GM08714 (cell line): ENCODE measurements around the gene P2RY8.
"Not testable (repeated sequence)": the region's sequence is repeated elsewhere in the genome, so short reads cannot be mapped to it uniquely, and the experiment has no call there.

Experiments
- H3K4me3 ChIP-seq: fragments of 200-500 bp; sonication (Bioruptor generic); 2 replicates; pipeline ENCODE4 v1.5.1; 2014; ENCODE audit warnings: mild to moderate bottlenecking, low read length, inconsistent platforms
- ZNF274 ChIP-seq: IDR thresholded peaks from 2 replicates; pipeline ENCODE4 v1.6.1; 2012; ENCODE audit warnings: mild to moderate bottlenecking, low read depth, low read length

Gene P2RY8

GRCh38 chrX:1516596-1517104, 20.3 kb downstream of the P2RY8 start:
- no peak for TF ChIP-seq ZNF274
- no peak overlapping the region for H3K4me3 ChIP-seq

DNA sequence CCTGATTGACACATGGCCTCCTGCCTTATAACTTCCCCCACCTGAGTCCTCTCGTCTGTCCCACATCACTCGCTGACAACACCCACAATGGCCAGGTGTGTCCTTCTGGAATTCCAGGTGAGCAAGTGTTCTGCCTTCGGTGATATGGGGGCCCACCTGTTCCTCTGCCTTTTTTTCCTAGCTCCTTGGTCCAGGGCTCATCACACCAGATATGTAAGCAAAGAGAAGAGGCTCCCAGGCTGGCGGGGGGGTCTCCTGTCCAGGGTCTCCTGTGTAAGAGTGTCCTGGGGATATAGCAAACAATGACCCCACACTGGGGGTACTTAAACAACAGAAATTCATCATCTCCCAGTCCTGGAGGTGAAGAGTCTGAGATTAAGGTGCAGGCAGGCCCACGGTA, 25.2 kb downstream of the P2RY8 start:
- TF ChIP-seq ZNF274: no peak
- no peak overlapping the region for H3K4me3 ChIP-seq

DNA sequence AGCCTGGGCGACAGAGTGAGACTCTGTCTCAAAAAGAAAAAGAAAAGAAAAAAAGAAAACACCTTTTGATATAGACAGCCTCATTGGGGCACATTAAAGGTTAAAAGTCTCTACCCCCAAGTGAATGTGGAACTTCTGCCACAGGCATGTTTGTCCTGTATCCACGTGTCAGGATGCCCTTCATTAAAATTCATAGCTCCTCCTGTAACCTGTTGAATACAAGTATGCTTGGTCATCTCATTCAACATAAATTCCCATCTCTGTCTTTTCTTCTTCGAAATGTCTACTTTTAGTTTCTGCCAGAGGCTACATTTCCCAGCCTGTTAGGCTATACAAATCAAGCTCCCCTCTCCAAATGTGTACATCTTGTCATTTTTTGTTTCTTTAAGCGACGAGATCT, 25.8 kb downstream of the P2RY8 start:
- no peak for TF ChIP-seq ZNF274
- no peak overlapping the region for H3K4me3 ChIP-seq

GRCh38 chrX:1507511-1508463, 29.2 kb downstream of the P2RY8 start:
- H3K4me3 ChIP-seq: no peak overlapping the region; the same call in 1 of the 2 replicates
- TF ChIP-seq ZNF274: no peak

DNA sequence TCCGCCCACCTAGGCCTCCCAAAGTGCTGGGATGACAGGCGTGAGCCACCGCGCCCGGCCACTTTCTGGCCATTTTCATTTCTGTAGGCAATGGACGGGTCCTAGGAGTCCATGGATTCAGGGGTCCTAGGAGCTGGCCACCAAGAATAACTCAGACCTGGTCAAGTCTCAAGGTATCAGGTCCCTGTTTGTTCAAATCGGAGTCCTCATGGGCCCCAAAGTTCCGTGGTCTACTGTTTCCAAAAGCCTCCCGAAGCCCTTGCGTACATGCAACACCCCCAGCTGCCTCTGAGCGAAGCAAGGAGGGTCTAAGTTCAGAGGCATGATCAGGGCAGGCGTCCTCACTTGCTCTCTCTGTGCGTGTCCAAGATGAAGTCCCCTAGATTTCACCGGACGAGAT, 30.1 kb downstream of the P2RY8 start:
- H3K4me3 ChIP-seq: no peak overlapping the region
- TF ChIP-seq ZNF274: no peak

GRCh38 chrX:1502853-1503252, 34.1 kb downstream of the P2RY8 start:
- no peak overlapping the region for H3K4me3 ChIP-seq
- TF ChIP-seq ZNF274: no peak

DNA sequence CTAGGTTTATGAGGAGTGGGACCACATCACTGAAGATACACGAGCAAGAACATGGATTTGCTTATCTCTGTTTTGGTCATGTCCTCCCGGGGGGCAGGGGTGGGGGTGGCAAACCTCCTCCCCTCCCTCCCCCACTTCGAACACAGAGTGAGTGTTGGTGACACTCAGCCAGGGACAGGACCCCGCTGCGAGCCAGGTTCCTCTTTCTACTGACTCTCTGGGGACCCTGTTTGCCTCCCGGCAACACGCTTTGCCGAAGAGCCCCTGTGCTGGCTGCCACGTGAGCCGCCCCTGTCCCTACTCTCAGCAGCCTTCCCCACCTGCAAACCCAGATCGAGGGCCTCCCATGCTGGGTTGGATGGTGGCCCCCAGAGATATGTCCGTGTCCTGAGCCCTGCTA, 34.7 kb downstream of the P2RY8 start:
- no peak overlapping the region for H3K4me3 ChIP-seq
- no peak for TF ChIP-seq ZNF274

DNA sequence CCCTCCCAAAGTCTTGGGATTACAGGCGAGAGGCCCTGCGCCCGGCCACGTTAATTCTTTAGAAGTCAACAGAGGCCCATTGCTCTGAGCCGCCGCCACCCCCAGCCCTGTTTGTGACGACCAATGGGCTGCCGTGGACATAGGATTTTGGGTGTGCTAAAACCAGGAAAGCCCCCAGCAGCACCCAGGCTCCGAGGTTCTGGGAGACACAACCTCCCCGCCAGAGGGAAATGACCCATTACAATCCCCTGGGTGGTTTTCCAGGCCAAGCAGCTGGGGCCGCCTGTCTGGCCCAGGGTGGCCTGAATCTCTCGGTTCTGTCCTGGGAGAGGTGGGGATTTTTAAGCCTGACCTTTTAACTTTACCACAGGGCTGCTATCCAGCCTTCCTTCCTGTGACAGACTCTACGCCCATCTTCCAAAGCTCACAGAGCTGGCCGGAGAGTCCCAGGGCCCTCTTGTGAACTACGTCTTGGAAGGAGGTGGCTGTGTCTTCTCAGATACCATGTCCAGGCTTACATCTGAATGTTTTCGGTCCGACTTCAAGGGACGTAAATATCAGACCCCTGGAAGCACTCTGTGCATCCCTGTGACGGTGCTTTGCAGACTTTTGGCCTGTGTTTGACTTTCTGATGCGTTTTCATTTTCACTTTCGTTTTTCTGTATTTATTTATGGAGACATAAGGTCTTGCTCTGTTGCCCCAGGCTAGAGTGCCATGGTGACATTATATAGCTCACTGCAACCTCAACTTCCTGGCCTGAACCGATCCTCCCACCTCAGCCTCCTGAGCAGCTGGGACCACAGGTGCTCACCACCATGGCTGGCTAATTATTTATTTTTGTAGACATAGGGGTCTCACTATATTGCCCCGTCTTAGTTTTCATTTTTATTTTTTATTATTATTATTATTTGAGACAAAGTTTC, 36.0 kb downstream of the P2RY8 start:
- no peak for TF ChIP-seq ZNF274
- peak overlapping the region; percentile 11; the same call in 1 of the 2 replicates for H3K4me3 ChIP-seq

DNA sequence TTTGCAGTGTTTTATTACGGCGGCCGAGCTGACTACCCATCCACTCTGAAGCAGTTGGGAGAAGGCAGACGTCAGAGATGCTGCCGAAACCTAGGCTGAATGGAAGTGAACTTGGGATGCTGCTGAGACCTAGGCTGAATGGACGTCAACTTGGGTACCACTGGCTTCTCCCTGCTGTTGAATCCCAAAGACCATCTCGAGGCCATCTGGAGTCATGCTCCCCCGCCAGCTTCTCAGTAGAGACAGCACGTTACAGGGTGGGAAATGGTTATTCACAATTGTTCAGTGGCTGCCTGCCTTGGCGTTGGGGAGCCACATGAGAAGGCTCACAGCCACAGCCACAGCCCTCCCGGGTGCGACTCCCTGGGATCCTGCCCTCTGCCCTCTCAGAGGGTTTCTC, 40.9 kb downstream of the P2RY8 start:
- no peak for TF ChIP-seq ZNF274
- H3K4me3 ChIP-seq: no peak overlapping the region

DNA sequence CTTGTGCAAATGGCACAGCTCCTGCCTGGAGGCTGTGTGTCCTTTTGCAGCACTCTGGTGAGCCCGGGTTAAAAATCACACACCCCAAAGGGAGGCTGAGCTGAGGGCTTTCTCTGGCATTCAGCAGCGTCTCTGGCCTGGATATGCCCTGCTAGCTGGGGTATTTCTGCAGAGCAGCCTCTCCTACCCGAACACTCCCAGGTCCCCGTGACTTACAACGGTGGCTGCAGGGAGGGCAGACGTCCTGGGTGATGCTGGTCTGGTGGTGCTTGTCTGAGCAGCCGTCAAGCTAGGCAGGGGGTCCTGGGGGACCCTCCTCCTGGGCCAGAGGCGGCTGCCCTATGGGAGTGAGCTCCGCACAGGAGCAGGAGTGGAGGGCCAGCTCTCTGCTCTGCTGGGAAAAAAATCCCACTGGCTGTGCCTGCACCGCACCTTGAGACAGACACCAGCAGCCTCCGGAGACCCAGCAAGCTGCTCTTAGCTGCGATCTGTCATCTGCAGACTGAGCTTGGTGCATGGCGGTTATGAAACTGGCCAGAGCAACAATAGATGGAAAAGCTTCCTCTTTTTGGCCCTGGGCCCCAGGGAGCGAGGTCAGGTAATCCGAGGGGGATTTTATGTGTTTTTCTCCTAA, 43.0 kb downstream of the P2RY8 start:
- no peak for TF ChIP-seq ZNF274
- peak overlapping the region; percentile 45; the same call in 1 of the 2 replicates for H3K4me3 ChIP-seq

GRCh38 chrX:1493412-1493811, 43.6 kb downstream of the P2RY8 start:
- TF ChIP-seq ZNF274: no peak

DNA sequence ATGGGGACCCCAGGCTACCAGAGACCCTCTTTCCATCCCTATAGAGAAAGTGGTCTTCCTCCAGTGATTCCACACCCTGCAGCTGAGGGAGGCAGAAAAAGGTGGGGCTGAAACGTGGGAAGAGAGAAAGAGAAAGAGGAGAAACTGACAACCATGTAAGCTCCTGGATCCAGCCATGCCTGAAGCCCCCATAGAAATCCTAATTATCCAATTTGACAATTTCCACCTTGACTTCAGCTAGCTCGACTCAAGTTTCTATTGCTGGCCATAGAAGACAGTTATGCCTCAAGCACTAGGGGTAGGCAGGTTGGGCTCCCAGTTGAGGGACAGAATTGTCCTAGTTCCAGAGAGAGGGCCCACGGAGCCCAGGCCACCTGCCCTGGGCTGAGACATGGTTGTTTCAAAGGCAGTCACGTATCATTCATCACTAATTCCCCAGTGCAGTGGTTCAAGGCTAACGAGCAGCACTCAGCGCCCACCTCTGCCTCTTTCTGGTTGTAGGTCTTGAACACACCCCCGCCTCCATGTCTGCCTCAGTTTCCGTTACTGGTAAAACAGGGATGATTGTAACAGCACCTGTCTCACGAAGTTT, 44.5 kb downstream of the P2RY8 start:
- TF ChIP-seq ZNF274: no peak
- peak overlapping the region; percentile 30; the same call in 1 of the 2 replicates for H3K4me3 ChIP-seq

More at GRCh38 chrX:1493412-1493811, 43.6 kb downstream of the P2RY8 start:
- peak overlapping the region; percentile 45; the same call in 1 of the 2 replicates for H3K4me3 ChIP-seq

GRCh38 chrX:1491851-1492349, 45.1 kb downstream of the P2RY8 start:
- TF ChIP-seq ZNF274: no peak
- H3K4me3 ChIP-seq: no peak overlapping the region

DNA sequence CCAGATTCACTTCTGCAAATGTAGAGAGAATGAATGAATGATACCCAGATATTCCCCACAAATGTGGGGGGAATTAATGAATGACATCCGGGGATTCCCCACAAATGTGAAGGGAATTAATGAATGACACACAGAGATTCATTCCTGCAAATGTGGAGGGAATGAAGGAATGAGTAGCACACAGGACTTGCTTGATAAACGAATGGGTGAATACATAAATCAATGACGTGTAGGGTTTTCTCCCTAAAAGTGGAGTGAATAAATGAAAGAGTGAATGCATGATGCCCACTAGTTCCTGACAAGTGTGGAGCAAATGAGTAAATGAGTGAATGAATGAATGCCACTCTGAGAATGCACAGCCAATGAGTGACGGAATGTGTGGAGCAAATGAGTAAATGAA, 45.7 kb downstream of the P2RY8 start:
- not testable (repeated sequence) for H3K4me3 ChIP-seq

GRCh38 chrX:1490723-1491122, 46.3 kb downstream of the P2RY8 start:
- not testable (repeated sequence) for H3K4me3 ChIP-seq

DNA sequence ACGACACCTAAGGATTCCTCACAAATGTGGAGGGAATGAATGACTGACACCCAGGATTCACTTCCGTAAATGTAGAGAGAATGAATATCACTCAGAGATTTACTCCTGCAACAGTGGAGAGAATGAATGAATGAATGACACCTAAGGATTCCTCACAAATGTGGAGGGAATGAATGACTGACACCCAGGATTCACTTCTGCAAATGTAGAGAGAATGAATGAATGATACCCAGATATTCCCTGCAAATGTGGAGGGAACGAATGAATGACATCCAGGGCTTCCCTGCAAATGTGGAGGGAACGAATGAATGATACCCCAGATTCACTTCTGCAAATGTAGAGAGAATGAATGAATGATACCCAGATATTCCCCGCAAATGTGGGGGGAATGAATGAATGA, 47.6 kb downstream of the P2RY8 start:
- H3K4me3 ChIP-seq: not testable (repeated sequence)
